ENCODE results near the gene MFRP.
"Not testable (repeated sequence)": the region's sequence is repeated elsewhere in the genome, so short reads cannot be mapped to it uniquely, and the experiment has no call there.

The MFRP gene

GRCh38 chr11:119346605-119347004, at the start of gene MFRP:
Gene MFRP, minus strand, starts transcription at chr11:119346705. Its CDS starts 192 bp downstream, at chr11:119346513.
- no peak for DNase-seq

- DNase-seq, result no peak
Measured at GRCh38 chr11:119391275-119391674, 44.8 kb upstream of the MFRP start.

- no peak for DNase-seq
Measured at GRCh38 chr11:119389611-119390254, 43.2 kb upstream of the MFRP start.

- DNase-seq, result no peak
Measured at GRCh38 chr11:119388103-119388502, 41.6 kb upstream of the MFRP start.

GRCh38 chr11:119384332-119384731, 37.8 kb upstream of the MFRP start:
- no peak for DNase-seq

GRCh38 chr11:119382513-119382912, 36.0 kb upstream of the MFRP start:
- not testable (repeated sequence) for DNase-seq

GRCh38 chr11:119382101-119382500, 35.6 kb upstream of the MFRP start:
- no peak for DNase-seq

- peak; percentile 97 for DNase-seq
Measured at GRCh38 chr11:119381181-119381988, 34.9 kb upstream of the MFRP start, which contains the start of gene USP2. Gene USP2, minus strand, starts transcription at chr11:119381690. Its CDS starts 8,210 bp downstream, at chr11:119373480.

GRCh38 chr11:119380827-119381180, 34.3 kb upstream of the MFRP start:
- no peak for DNase-seq

GRCh38 chr11:119380160-119380826, 33.8 kb upstream of the MFRP start:
- DNase-seq, result no peak

- no peak for DNase-seq
Measured at GRCh38 chr11:119378851-119379465, 32.5 kb upstream of the MFRP start.

GRCh38 chr11:119377961-119378667, 31.6 kb upstream of the MFRP start:
- DNase-seq, result no peak

- no peak for DNase-seq
Measured at GRCh38 chr11:119377112-119377901, 30.8 kb upstream of the MFRP start.

GRCh38 chr11:119376197-119376847, 29.8 kb upstream of the MFRP start:
- no peak for DNase-seq

GRCh38 chr11:119375337-119376196, 29.1 kb upstream of the MFRP start:
- DNase-seq, result no peak

GRCh38 chr11:119374632-119375336, 28.3 kb upstream of the MFRP start:
- no peak for DNase-seq

- peak; percentile 82 for DNase-seq
Measured at GRCh38 chr11:119373921-119374631, 27.6 kb upstream of the MFRP start.

- no peak for DNase-seq
Measured at GRCh38 chr11:119373059-119373920, 26.8 kb upstream of the MFRP start.

Measured in NCI-H1092 treated with DMSO at 0.1 percent for 48 hours (cell line).